Measurements from ENCODE around the gene GABPA. TPM values are rescaled to one million over a fixed set of nuclear protein-coding genes. Genes with fewer than 3 reads are reported as not detected.

Gene GABPA
- total and polyA plus RNA-seq, 9 donors = 14.8 to 32.5 (median 25.3) TPM

- TF ChIP-seq, protein P1, sequence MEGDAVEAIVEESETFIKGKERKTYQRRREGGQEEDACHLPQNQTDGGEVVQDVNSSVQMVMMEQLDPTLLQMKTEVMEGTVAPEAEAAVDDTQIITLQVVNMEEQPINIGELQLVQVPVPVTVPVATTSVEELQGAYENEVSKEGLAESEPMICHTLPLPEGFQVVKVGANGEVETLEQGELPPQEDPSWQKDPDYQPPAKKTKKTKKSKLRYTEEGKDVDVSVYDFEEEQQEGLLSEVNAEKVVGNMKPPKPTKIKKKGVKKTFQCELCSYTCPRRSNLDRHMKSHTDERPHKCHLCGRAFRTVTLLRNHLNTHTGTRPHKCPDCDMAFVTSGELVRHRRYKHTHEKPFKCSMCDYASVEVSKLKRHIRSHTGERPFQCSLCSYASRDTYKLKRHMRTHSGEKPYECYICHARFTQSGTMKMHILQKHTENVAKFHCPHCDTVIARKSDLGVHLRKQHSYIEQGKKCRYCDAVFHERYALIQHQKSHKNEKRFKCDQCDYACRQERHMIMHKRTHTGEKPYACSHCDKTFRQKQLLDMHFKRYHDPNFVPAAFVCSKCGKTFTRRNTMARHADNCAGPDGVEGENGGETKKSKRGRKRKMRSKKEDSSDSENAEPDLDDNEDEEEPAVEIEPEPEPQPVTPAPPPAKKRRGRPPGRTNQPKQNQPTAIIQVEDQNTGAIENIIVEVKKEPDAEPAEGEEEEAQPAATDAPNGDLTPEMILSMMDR (IDR thresholded peaks at IDR 0.05) = no peak
- no peak for TF ChIP-seq POLR2A (IDR thresholded peaks at IDR 0.05)
- TF ChIP-seq EP300 (IDR thresholded peaks at IDR 0.05) = no peak
- WGBS, 3 donors = 6 to 25% (median 20%) methylated on average over 1 of the region's 1 CpG
- H3K36me3 ChIP-seq = no peaks in the 10 kb centered on the region
- H3K4me3 ChIP-seq = no peak overlapping the region
- intact Hi-C loops (cut with DNase I) = no loop called here
- no peak overlapping the region for H3K27ac ChIP-seq
- H3K9me3 ChIP-seq = no peaks in the 10 kb centered on the region
- peaks cover 2% of the 10 kb centered on the region for H3K4me1 ChIP-seq (ENCODE audit: insufficient read depth)
- no peaks in the 10 kb centered on the region for H3K27me3 ChIP-seq
- DNase-seq = no peak
Measured at GRCh38 chr21:25759573-25759972, 24.8 kb downstream of the GABPA start.

GRCh38 chr21:25760061-25760460 is 25.3 kb downstream of the GABPA start:
- Histone ChIP-seq H3K9me3 (no peaks in the 10 kb centered on the region), H3K4me1 (ENCODE audit: insufficient read depth) (peaks cover 2% of the 10 kb centered on the region), H3K36me3 (no peaks in the 10 kb centered on the region), H3K27ac (no peak overlapping the region), H3K27me3 (no peaks in the 10 kb centered on the region), H3K4me3 (no peak overlapping the region)
- DNase-seq = no peak
- WGBS, 3 donors = 93 to 96% (median 95%) methylated on average over 3 of the region's 3 CpGs
- TF ChIP-seq, protein P1 (IDR thresholded peaks at IDR 0.05) = no peak
- TF ChIP-seq POLR2A (IDR thresholded peaks at IDR 0.05) = no peak
- no peak for TF ChIP-seq EP300 (IDR thresholded peaks at IDR 0.05)
- intact Hi-C loops (cut with DNase I) = no loop called here

- intact Hi-C loops (cut with DNase I) = no loop called here
- DNase-seq = no peak
- Histone ChIP-seq H3K4me3 (no peak overlapping the region), H3K27me3 (no peaks in the 10 kb centered on the region), H3K4me1 (ENCODE audit: insufficient read depth) (peaks cover 2% of the 10 kb centered on the region), H3K27ac (no peak overlapping the region), H3K9me3 (no peaks in the 10 kb centered on the region), H3K36me3 (no peaks in the 10 kb centered on the region)
- WGBS, 3 donors = 95 to 100% (median 97%) methylated on average over 1 of the region's 1 CpG
- TF ChIP-seq POLR2A (IDR thresholded peaks at IDR 0.05) (no peak), EP300 (IDR thresholded peaks at IDR 0.05) (no peak)
- TF ChIP-seq, protein P1 (IDR thresholded peaks at IDR 0.05) = no peak
Measured at GRCh38 chr21:25760677-25761076, 25.9 kb downstream of the GABPA start.

DNA sequence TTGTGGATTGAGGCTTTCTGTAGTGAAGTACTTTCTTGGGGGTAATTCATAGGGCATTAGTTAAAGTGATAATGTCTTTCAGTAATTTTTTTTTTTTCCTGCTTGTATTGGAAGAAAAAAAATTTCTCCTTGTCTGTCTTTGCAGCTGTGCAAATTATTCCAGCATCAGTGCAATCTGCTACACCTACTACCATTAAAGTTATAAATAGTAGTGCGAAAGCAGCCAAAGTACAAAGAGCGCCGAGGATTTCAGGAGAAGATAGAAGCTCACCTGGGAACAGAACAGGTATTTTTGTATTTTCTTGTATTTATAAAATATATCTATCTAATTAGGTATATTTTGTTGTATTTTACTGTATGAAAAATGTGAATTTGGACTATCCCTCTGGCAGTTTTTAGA is 29.3 kb downstream of the GABPA start:
- intact Hi-C loops (cut with DNase I) = no loop called here
- DNase-seq = no peak
- H3K9me3 ChIP-seq = no peaks in the 10 kb centered on the region
- TF ChIP-seq POLR2A (IDR thresholded peaks at IDR 0.05) (no peak), EP300 (IDR thresholded peaks at IDR 0.05) (no peak)
- TF ChIP-seq, protein P1 (IDR thresholded peaks at IDR 0.05) = no peak
- H3K36me3 ChIP-seq = no peaks in the 10 kb centered on the region
- no peaks in the 10 kb centered on the region for H3K27me3 ChIP-seq
- peaks cover 2% of the 10 kb centered on the region for H3K4me1 ChIP-seq (ENCODE audit: insufficient read depth)
- WGBS, 3 donors = 97 to 98% (median 97%) methylated on average over 3 of the region's 3 CpGs
- H3K27ac ChIP-seq = no peak overlapping the region
- no peak overlapping the region for H3K4me3 ChIP-seq
